ENCODE data around the gene MGAT3. TPM values are rescaled to one million over a fixed set of nuclear protein-coding genes. Genes with fewer than 3 reads are reported as not detected.

Gene MGAT3
- total and polyA plus RNA-seq, 2 of the 8 experiments (the other 6 are each of a cell fraction or from before 2014, with no cell fraction given), result 4.3 to 9.2 TPM

DNA sequence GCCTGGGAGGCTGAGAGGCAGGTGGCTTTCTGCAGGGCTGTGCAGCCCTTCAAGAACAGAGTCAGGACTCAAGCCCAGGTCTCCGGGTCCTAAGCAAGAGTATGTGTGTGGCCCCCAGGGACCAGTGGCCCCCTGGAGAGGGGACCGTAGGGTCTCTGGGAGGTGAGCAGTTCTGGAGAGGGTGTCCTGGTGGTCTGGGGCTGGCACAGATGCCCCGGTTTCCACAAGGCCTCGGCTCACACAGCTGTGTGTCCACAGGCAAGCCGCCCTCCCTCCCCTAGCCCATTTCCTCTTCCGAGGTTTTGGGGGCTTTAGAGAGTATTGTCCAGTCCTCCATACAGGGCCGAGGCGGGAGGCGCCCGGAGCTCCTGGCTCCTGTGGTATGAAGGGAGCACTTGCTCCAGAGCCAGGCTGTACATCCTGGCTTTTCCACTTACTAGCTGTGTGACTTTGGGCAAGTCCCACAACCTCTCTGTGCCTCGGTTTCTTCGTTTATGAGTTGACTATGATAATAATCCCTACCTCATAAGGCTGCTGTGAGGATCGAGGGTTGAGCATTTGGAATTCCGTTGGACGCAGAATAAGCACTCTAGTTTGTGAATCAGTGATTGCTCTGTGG is 79.1 kb downstream of the MGAT3 start:
- H4K5ac ChIP-seq (ENCODE audit: insufficient read length, low read depth, low read length), result no peak overlapping the region
- FAIRE-seq (no peak), DNase-seq (ENCODE audit: low read depth in 1 of 2, low spot score in 2 of 2) (no peak)
- H4K8ac ChIP-seq (ENCODE audit: extremely low read depth, insufficient read depth, low read length), result no peak overlapping the region
- no peak overlapping the region for H2BK120ac ChIP-seq (replicated peaks; ENCODE audit: low read depth, low read length)
- H2BK15ac ChIP-seq (ENCODE audit: low read length), result peak overlapping the region; percentile 50; the same call in 1 of the 2 replicates
- H3K9ac ChIP-seq (replicated peaks in 1 of 4; ENCODE audit: extremely low read depth in 1 of 4, low read depth in 3 of 4, low read length in 3 of 4), result no peak overlapping the region
- H3K18ac ChIP-seq (ENCODE audit: extremely low read depth, low read length), result peak overlapping the region; percentile 36; the same call in 1 of the 2 replicates
- H3K36me3 ChIP-seq (ENCODE audit: control insufficient read depth in 2 of 4, insufficient read depth in 4 of 4, low read length in 3 of 4), result peaks cover 0 to 2% (median 0%) of the 10 kb centered on the region in 4 experiments; a peak in 1 of 8 replicates
- peaks cover 13 to 41% (median 26%) of the 10 kb centered on the region in 4 experiments for H3K4me1 ChIP-seq (replicated peaks in 1 of 4; ENCODE audit: control insufficient read depth in 3 of 4, insufficient read depth in 4 of 4, low read length in 3 of 4)
- H2BK12ac ChIP-seq (ENCODE audit: low read depth, low read length), result peak overlapping the region; percentile 13; the same call in 1 of the 2 replicates
- peaks cover 0 to 13% of the 10 kb centered on the region in 2 experiments; a peak in 2 of 4 replicates for H3K79me2 ChIP-seq (ENCODE audit: control insufficient read depth in 1 of 2, insufficient read depth in 2 of 2, low read length in 2 of 2)
- H3K4me3 ChIP-seq (ENCODE audit: extremely low read depth in 1 of 4, insufficient read depth in 2 of 4, low read depth in 3 of 4, low read length in 4 of 4), result no peak overlapping the region
- ChIA-PET POLR2A (ENCODE audit: partially characterized antibody) (interaction anchor here (1.0 to 3.6 kb wide), 5 partner anchors 13 to 216 kb away, joined by 3 to 61 read pairs (median 4); partner anchors contain the start of genes ATF4 and RPL3), CTCF (ENCODE audit: partially characterized antibody) (interaction anchor here (0.8 to 21.9 kb wide), 32 partner anchors 11 to 501 kb away, joined by 3 to 361 read pairs (median 5); partner anchors contain the start of gene MIEF1)
- no peaks in the 10 kb centered on the region for H3K27me3 ChIP-seq (replicated peaks in 1 of 4; ENCODE audit: control insufficient read depth in 3 of 4, extremely low read depth in 1 of 4, insufficient read depth in 3 of 4, low read length in 3 of 4)
- WGBS, 2 experiments (ENCODE audit: extremely low coverage in 1 of 2, insufficient coverage in 1 of 2, insufficient read length in 1 of 2, insufficient replicate concordance in 2 of 2, low coverage in 1 of 2, low lambda C conversion rate in 2 of 2, missing lambda C conversion rate in 1 of 2), result 91% methylated on average over 15 of the region's 15 CpGs; no CpG with 5 or more reads in 1 of the 2 experiments
- peaks cover 2 to 8% of the 10 kb centered on the region in 2 experiments for H4K20me1 ChIP-seq (replicated peaks in 1 of 2; ENCODE audit: control insufficient read depth in 1 of 2, insufficient read depth in 2 of 2, low read length in 2 of 2)
- no peak overlapping the region for H2AFZ ChIP-seq (ENCODE audit: low read length)
- no peak overlapping the region for H3K23ac ChIP-seq (ENCODE audit: insufficient read length)
- no peak overlapping the region for H3K56ac ChIP-seq (replicated peaks; ENCODE audit: insufficient read length, low read depth, low read length)
- TF ChIP-seq JUN (IDR thresholded peaks at IDR 0.05; ENCODE audit: low read depth, low read length), result no peak
- no peak for TF ChIP-seq POU5F1 (IDR thresholded peaks at IDR 0.05; ENCODE audit: low read depth, low read length)
- no peak for TF ChIP-seq CREB1 (IDR thresholded peaks at IDR 0.05)
- no peak for TF ChIP-seq TEAD4 (IDR thresholded peaks at IDR 0.05; ENCODE audit: low read depth, low read length)
- H3K23me2 ChIP-seq (ENCODE audit: low read depth, low read length), result peaks cover 8% of the 10 kb centered on the region
- H2BK5ac ChIP-seq (ENCODE audit: low read depth, low read length), result peak overlapping the region; percentile 40; the same call in 1 of the 2 replicates
- no peaks in the 10 kb centered on the region for H3K79me1 ChIP-seq (ENCODE audit: low read depth, low read length)
- H3K9me3 ChIP-seq (ENCODE audit: insufficient read depth in 2 of 2, low read depth in 1 of 2, low read length in 1 of 2), result no peaks in the 10 kb centered on the region
- H3K27ac ChIP-seq (ENCODE audit: low read depth, low read length), result no peak overlapping the region
- H3K14ac ChIP-seq (ENCODE audit: insufficient read length), result no peak overlapping the region
- peak overlapping the region; percentile 82 for H3K4ac ChIP-seq (replicated peaks; ENCODE audit: insufficient read length, low read depth, low read length)
- H2AK5ac ChIP-seq (ENCODE audit: low read depth, low read length), result no peak overlapping the region
- peak overlapping the region; percentile 34; the same call in 1 of the 2 replicates for H2BK20ac ChIP-seq (ENCODE audit: low read length)
- peak overlapping the region; percentile 59 for H4K91ac ChIP-seq (replicated peaks; ENCODE audit: insufficient read length, low read length)
- H3K4me2 ChIP-seq (ENCODE audit: insufficient read depth in 1 of 2, low read depth in 2 of 2, low read length in 2 of 2), result peak overlapping the region in 1 of 2 experiments; percentile 74; a peak in 1 of 4 replicates

All from H1 (cell line).